Lower leg skin (tissue), 3 donors: ENCODE results near the gene UROC1.

Source experiments
- CTCF ChIP-seq, 3 donors: fragments of 450-650 bp; IDR thresholded peaks; one replicate each; pipeline ENCODE4 v1.5.1; 2016; ENCODE audit warnings: antibody characterized with exemption in 3 of 3, mild to moderate bottlenecking in 3 of 3, moderate library complexity in 2 of 3
- POLR2A ChIP-seq, 2 donors: fragments of 450-650 bp; IDR thresholded peaks; one replicate each; pipeline ENCODE4 v1.6.1; 2016 to 2017; ENCODE audit warnings: antibody characterized with exemption in 2 of 2, mild to moderate bottlenecking in 1 of 2, moderate library complexity in 1 of 2

- TF ChIP-seq CTCF (IDR thresholded peaks at IDR 0.05) (no peak), POLR2A (IDR thresholded peaks at IDR 0.05) (no peak)
These were observed 33.7 kb upstream of the UROC1 start for GRCh38 chr3:126551121-126551838.
